Gastroesophageal sphincter (tissue), 4 donors: ENCODE data around the gene CENPX. TPM values are rescaled to one million over a fixed set of nuclear protein-coding genes. Genes with fewer than 3 reads are reported as not detected.

Experiments used
- ATAC-seq: fragments of 150-250 bp; one replicate; pipeline ENCODE4 v1.9.1; 2016; ENCODE audit warnings: mild to moderate bottlenecking, moderate library complexity
- H3K27ac ChIP-seq, 4 donors: fragments of 200-600 bp; sonication (generic) in 3 of 4; 1 replicate in 3 of 4; 2 replicates in 1 of 4; pipeline ENCODE4 v1.5.1; 2016 to 2019
- H3K27me3 ChIP-seq: fragments of 200-600 bp; sonication (generic); one replicate; pipeline ENCODE4 v1.5.1; 2019
- H3K36me3 ChIP-seq, 2 donors: fragments of 200-600 bp; sonication (generic); one replicate each; pipeline ENCODE4 v1.5.1; 2019; ENCODE audit warnings: control low read depth in 1 of 2
- H3K4me1 ChIP-seq, 3 donors: fragments of 200-600 bp; sonication (generic); 1 replicate in 2 of 3; 2 replicates in 1 of 3; pipeline ENCODE4 v1.5.1; 2016 to 2019; ENCODE audit warnings: control low read depth in 2 of 3
- H3K4me3 ChIP-seq, 2 donors: fragments of 200-600 bp; sonication (generic); one replicate each; pipeline ENCODE4 v1.5.1; 2019; ENCODE audit warnings: mild to moderate bottlenecking in 1 of 2, moderate library complexity in 1 of 2
- H3K9me3 ChIP-seq, 3 donors: fragments of 200-600 bp; sonication (generic); one replicate each; pipeline ENCODE4 v1.5.1; 2017 to 2019; ENCODE audit warnings: control low read depth in 2 of 3
- CTCF ChIP-seq, 4 experiments: fragments of 200-600 bp in 2 of 4; fragments of 450-650 bp in 2 of 4; sonication (generic) in 1 of 4; IDR thresholded peaks; one replicate each; pipeline ENCODE4 v1.5.1; 2017 to 2019; ENCODE audit warnings: antibody characterized with exemption in 4 of 4, mild to moderate bottlenecking in 2 of 4, moderate library complexity in 2 of 4
- EP300 ChIP-seq: sonication (generic); formaldehyde crosslinking; IDR thresholded peaks from one replicate; pipeline ENCODE4 v1.6.1; 2017; ENCODE audit warnings: antibody characterized with exemption, mild to moderate bottlenecking
- POLR2A ChIP-seq, 2 donors: fragments of 450-650 bp; IDR thresholded peaks; one replicate each; pipeline ENCODE4 v1.6.1; 2017; ENCODE audit warnings: antibody characterized with exemption in 2 of 2, mild to moderate bottlenecking in 2 of 2, moderate library complexity in 1 of 2
- POLR2AphosphoS5 ChIP-seq: sonication (generic); formaldehyde crosslinking; IDR thresholded peaks from one replicate; pipeline ENCODE4 v1.6.1; 2017; ENCODE audit warnings: antibody characterized with exemption
- WGBS, 2 donors: methylation state at CpG; one replicate each; pipeline ENCODE4 v1.1.5; 2018; ENCODE audit warnings: low coverage in 1 of 2; 5-methylcytosine and 5-hydroxymethylcytosine counted together
- total RNA-seq, 4 donors: library from RNA; depleted of rRNA; stranded (reverse); fragments of >200 nt; gene quantifications; one replicate each; pipeline ENCODE4 v1.1.0, GENCODE V29; 2016

CENPX gene
- total RNA-seq, 4 donors from 2014 or later = 65.3 to 110 (median 78.8) TPM

DNA sequence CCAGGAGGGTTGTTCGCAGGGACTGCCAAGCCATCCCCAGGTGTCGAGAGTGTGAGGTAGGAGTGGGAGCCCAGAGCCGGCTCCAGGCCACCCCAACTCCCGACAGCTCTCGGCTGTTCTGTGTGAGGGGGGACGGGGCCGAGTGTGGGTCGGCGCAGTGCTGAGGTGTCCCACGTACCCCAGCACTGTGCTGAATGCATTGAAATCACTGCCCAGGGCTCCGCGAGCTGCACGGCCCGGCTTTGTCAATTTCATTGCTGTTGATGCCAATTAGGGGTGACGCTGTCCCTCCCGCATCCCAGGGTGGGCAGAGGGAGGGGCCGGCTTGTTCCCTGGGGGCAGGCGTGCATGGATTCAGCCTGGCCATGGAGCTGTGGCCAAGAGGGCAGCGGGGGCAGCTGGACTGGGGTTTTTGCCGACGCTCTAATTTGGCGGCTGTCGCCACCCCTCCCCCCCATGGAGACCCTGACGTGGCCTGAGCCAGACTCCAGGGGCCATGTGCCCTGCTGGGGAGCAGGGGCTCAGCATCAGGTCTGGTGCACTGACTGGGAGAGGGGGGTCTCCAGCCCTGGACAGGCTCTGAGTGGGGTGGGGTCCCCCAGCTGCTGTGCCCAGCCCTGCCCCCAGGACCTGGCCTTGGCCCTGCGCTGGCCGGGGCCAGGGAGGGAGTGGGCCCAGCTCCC is 14.3 kb downstream of the CENPX start:
- no CpG with 5 or more reads among the region's 26 CpGs for WGBS, 2 donors
- ATAC-seq = no peak
- H3K36me3 ChIP-seq = peaks cover 0 to 34% of the 10 kb centered on the region in 2 donors
- peaks cover 0 to 36% (median 16%) of the 10 kb centered on the region in 3 donors for H3K4me1 ChIP-seq
- H3K27me3 ChIP-seq = no peaks in the 10 kb centered on the region
- no peak overlapping the region for H3K27ac ChIP-seq
- H3K4me3 ChIP-seq = no peak overlapping the region
- TF ChIP-seq POLR2A (IDR thresholded peaks at IDR 0.05) = no peak
- no peak for TF ChIP-seq CTCF (IDR thresholded peaks at IDR 0.05)
- TF ChIP-seq EP300 = no peak
- no peak for TF ChIP-seq POLR2AphosphoS5
- no peaks in the 10 kb centered on the region for H3K9me3 ChIP-seq

DNA sequence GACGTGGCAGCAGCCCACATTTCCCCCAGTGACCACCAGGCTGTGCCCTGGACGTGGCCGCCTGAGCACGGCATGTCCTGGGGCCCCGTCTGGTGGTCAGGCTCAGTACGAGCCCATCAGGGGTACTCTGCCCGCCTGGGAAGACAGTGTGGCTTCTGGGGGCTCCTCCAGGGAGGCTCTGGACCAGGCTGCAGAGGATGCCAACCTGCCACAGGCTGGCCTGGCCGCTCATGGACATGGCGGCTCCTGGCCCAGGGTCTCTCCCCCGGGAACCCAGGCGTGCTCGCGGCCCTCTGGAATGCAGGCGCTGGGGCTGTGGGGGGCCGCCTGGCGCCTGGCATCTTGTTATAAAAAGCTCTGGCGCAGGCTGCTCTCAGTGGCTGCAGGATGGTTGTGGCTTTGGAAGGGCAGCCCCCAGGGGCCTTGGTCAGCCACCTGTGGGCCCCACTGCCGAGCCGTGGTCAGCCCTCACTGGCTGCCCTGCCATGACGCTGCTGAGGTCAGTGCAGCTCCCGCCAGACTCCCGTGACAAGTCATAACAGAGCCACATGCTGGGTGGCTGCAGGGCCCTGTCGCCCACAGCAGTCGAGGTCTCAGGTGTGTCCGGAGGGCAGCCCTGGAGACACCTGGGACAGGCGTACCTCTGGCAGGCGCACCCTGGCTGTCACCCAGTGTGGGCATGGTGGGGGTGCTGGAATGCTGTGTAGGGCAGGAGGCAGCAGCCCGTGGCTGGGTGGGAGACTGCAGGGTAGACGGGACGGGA is 15.0 kb downstream of the CENPX start:
- no CpG with 5 or more reads among the region's 30 CpGs for WGBS, 2 donors

GRCh38 chr17:82007228-82007494 is 15.5 kb downstream of the CENPX start:
- Histone ChIP-seq H3K27ac (no peak overlapping the region), H3K9me3 (no peaks in the 10 kb centered on the region), H3K27me3 (no peaks in the 10 kb centered on the region), H3K4me3 (no peak overlapping the region), H3K36me3 (peaks cover 0 to 30% of the 10 kb centered on the region in 2 donors), H3K4me1 (peaks cover 0 to 46% (median 21%) of the 10 kb centered on the region in 3 donors)
- no CpG with 5 or more reads among the region's 6 CpGs for WGBS, 2 donors
- TF ChIP-seq CTCF (IDR thresholded peaks at IDR 0.05) = no peak
- TF ChIP-seq POLR2A (IDR thresholded peaks at IDR 0.05) = no peak
- no peak for TF ChIP-seq EP300
- no peak for TF ChIP-seq POLR2AphosphoS5
- ATAC-seq = no peak

More for the DNA sequence above, 15.0 kb downstream of the CENPX start:
- no peaks in the 10 kb centered on the region for H3K9me3 ChIP-seq
- no peak for ATAC-seq
- H3K27me3 ChIP-seq = no peaks in the 10 kb centered on the region
- peaks cover 0 to 43% (median 21%) of the 10 kb centered on the region in 3 donors for H3K4me1 ChIP-seq
- TF ChIP-seq EP300 (no peak), POLR2AphosphoS5 (no peak), POLR2A (IDR thresholded peaks at IDR 0.05) (no peak), CTCF (IDR thresholded peaks at IDR 0.05) (no peak)
- H3K27ac ChIP-seq = no peak overlapping the region
- peaks cover 0 to 34% of the 10 kb centered on the region in 2 donors for H3K36me3 ChIP-seq
- no peak overlapping the region for H3K4me3 ChIP-seq

- Histone ChIP-seq H3K9me3 (no peaks in the 10 kb centered on the region), H3K4me1 (peaks cover 0 to 46% (median 21%) of the 10 kb centered on the region in 3 donors), H3K27ac (no peak overlapping the region), H3K27me3 (no peaks in the 10 kb centered on the region), H3K4me3 (no peak overlapping the region), H3K36me3 (peaks cover 0 to 25% of the 10 kb centered on the region in 2 donors)
- no peak for ATAC-seq
- no peak for TF ChIP-seq POLR2AphosphoS5
- TF ChIP-seq EP300 = no peak
- 45% methylated on average over 2 of the region's 24 CpGs; no CpG with 5 or more reads in 1 of the 2 donors for WGBS, 2 donors
These were observed 16.0 kb downstream of the CENPX start for GRCh38 chr17:82006468-82007227.

- WGBS, 2 donors = no CpG with 5 or more reads among the region's 30 CpGs
- Histone ChIP-seq H3K36me3 (peaks cover 0 to 16% of the 10 kb centered on the region in 2 donors), H3K4me1 (peaks cover 0 to 46% (median 21%) of the 10 kb centered on the region in 3 donors), H3K27me3 (no peaks in the 10 kb centered on the region), H3K9me3 (no peaks in the 10 kb centered on the region), H3K27ac (no peak overlapping the region), H3K4me3 (no peak overlapping the region)
- no peak for ATAC-seq
- TF ChIP-seq POLR2A (IDR thresholded peaks at IDR 0.05) = no peak
- no peak for TF ChIP-seq CTCF (IDR thresholded peaks at IDR 0.05)
- no peak for TF ChIP-seq POLR2AphosphoS5
- TF ChIP-seq EP300 = no peak
These were observed 16.9 kb downstream of the CENPX start for GRCh38 chr17:82005701-82006348.
